H1 (cell line): ENCODE data around the gene EYA2. TPM values are rescaled to one million over a fixed set of nuclear protein-coding genes. Genes with fewer than 3 reads are reported as not detected.

Source experiments
- CHD7 ChIP-seq: fragments of 300-600 bp; sonication (generic); IDR thresholded peaks from 2 replicates; pipeline ENCODE4 v1.7.1; 2012; ENCODE audit warnings: low read length, moderate library complexity, mild to moderate bottlenecking, inconsistent platforms; ENCODE audit not compliant: insufficient replicate concordance
- GTF2F1 ChIP-seq: IDR thresholded peaks from 2 replicates; pipeline ENCODE4 v1.6.1; 2012; ENCODE audit warnings: low read depth, low read length, improper control_type of control experiment, borderline replicate concordance
- RAD21 ChIP-seq, 2 experiments: IDR thresholded peaks in 1 of 2; conservative IDR thresholded peaks in 1 of 2; 2 replicates each; pipeline ENCODE4 v1.6.1; 2011; ENCODE audit warnings: low read depth in 2 of 2, low read length in 2 of 2, improper control_type of control experiment in 1 of 2, inconsistent platforms in 1 of 2, mild to moderate bottlenecking in 1 of 2, moderate library complexity in 1 of 2
- SRF ChIP-seq: IDR thresholded peaks from 2 replicates; pipeline ENCODE4 v1.6.1; 2011; ENCODE audit warnings: mild to moderate bottlenecking, low read depth, low read length, moderate library complexity
- SUZ12 ChIP-seq: fragments of 200-600 bp; sonication (generic); IDR thresholded peaks from 2 replicates; pipeline ENCODE4 v1.6.1; 2012; ENCODE audit warnings: mild to moderate bottlenecking, inconsistent platforms, low read length, moderate library complexity, mixed read lengths
- USF2 ChIP-seq: IDR thresholded peaks from 2 replicates; pipeline ENCODE4 v1.6.1; 2011; ENCODE audit warnings: low read length, improper control_type of control experiment
- polyA plus RNA-seq, 7 experiments: library from polyadenylated mRNA; depleted of rRNA in 3 of 7; stranded (reverse) in 5 of 7; unstranded in 2 of 7; fragments of >200 nt in 5 of 7; fragments of 200-250 nt in 2 of 7; gene quantifications; 1 replicate in 5 of 7; 2 replicates in 1 of 7; 4 replicates in 1 of 7; pipeline versions ENCODE4 v1.2.1 to v1.2.3, GENCODE V29; 2011 to 2013; ENCODE audit warnings: missing spikeins in 2 of 7, mixed read lengths in 2 of 7
- total RNA-seq: library from RNA; stranded (reverse); fragmentation: NEBNext Ultra II Directional; extraction: Animal tissue kit (Norgen Biotek cat#: 25700); gene quantifications from 2 replicates; pipeline ENCODE4 v1.2.1, GENCODE V29; 2021

Gene EYA2
- total and polyA plus RNA-seq, 2 of the 8 experiments (the other 6 are each of a cell fraction or from before 2014, with no cell fraction given): 1.6 to 1.7 TPM

GRCh38 chr20:46849751-46850150 lies 44.9 kb upstream of the EYA2 start (continued):
- TF ChIP-seq CHD7: no peak
- no peak for TF ChIP-seq RAD21 (IDR thresholded peaks at IDR 0.05 in 1 of 2, conservative IDR thresholded peaks at IDR 0.05 in 1 of 2; ENCODE audit: low read depth in 2 of 2, low read length in 2 of 2)
- no peak for TF ChIP-seq USF2
- no peak for TF ChIP-seq SUZ12
- TF ChIP-seq GTF2F1: no peak
- no peak for TF ChIP-seq SRF
